Mesenchymal stem cell (in vitro differentiated cells and primary cell): ENCODE measurements around the gene RSF1.

Experiments
- DNase-seq: peaks from one replicate; pipeline ENCODE4 v3.0.0-alpha.2; 2013
- H2AFZ ChIP-seq: one replicate; pipeline ENCODE4 v1.6.1; 2013; ENCODE audit warnings: low read depth, mild to moderate bottlenecking, control low read depth, inconsistent platforms, low read length, moderate library complexity
- H2AK5ac ChIP-seq: 2 replicates; pipeline ENCODE4 v1.6.1; 2013; ENCODE audit warnings: low read length, moderate library complexity, mild to moderate bottlenecking, inconsistent platforms; ENCODE audit not compliant: severe bottlenecking
- H2BK120ac ChIP-seq: one replicate; pipeline ENCODE4 v1.6.1; 2013; ENCODE audit warnings: low read depth, mild to moderate bottlenecking, inconsistent platforms, low read length, moderate library complexity
- H2BK12ac ChIP-seq, 2 experiments: one replicate each; pipeline ENCODE4 v1.6.1; 2013; ENCODE audit warnings: inconsistent platforms in 2 of 2, low read length in 2 of 2, mild to moderate bottlenecking in 2 of 2, moderate library complexity in 2 of 2, control low read depth in 1 of 2
- H2BK15ac ChIP-seq: one replicate; pipeline ENCODE4 v1.6.1; 2013; ENCODE audit warnings: mild to moderate bottlenecking, low read depth, inconsistent platforms; ENCODE audit not compliant: poor library complexity, severe bottlenecking
- H2BK5ac ChIP-seq: 2 replicates; pipeline ENCODE4 v1.6.1; 2013; ENCODE audit warnings: low read depth, mild to moderate bottlenecking, low read length, control low read depth, inconsistent platforms; ENCODE audit not compliant: poor library complexity, severe bottlenecking
- H3K14ac ChIP-seq, 2 experiments: one replicate each; pipeline ENCODE4 v1.6.1; 2013; ENCODE audit warnings: inconsistent platforms in 2 of 2, low read length in 2 of 2, control low read depth in 1 of 2, mild to moderate bottlenecking in 1 of 2, moderate library complexity in 1 of 2
- H3K18ac ChIP-seq, 2 experiments: one replicate each; pipeline ENCODE4 v1.6.1; 2013; ENCODE audit warnings: inconsistent platforms in 2 of 2, low read length in 2 of 2, control low read depth in 1 of 2, low read depth in 1 of 2, mild to moderate bottlenecking in 1 of 2
- H3K23ac ChIP-seq, 2 experiments: one replicate each; pipeline ENCODE4 v1.6.1; 2013; ENCODE audit warnings: inconsistent platforms in 2 of 2, low read length in 2 of 2, mild to moderate bottlenecking in 2 of 2, moderate library complexity in 2 of 2, control low read depth in 1 of 2
- H3K27ac ChIP-seq: 2 replicates; pipeline ENCODE4 v1.5.1; 2013; ENCODE audit warnings: mild to moderate bottlenecking, moderate library complexity, low read length, control low read depth, inconsistent platforms; ENCODE audit not compliant: poor library complexity, severe bottlenecking
- H3K27me3 ChIP-seq, 2 experiments: 2 replicates each; pipeline versions ENCODE4 v1.6.1 to v1.7.0; 2013; ENCODE audit warnings: low read length in 2 of 2, mild to moderate bottlenecking in 2 of 2, moderate library complexity in 2 of 2, control low read depth in 1 of 2, inconsistent platforms in 1 of 2; ENCODE audit not compliant: control insufficient read depth in 1 of 2, insufficient read depth in 1 of 2
- H3K36me3 ChIP-seq, 2 experiments: 2 replicates each; pipeline versions ENCODE4 v1.6.1 to v1.7.0; 2013; ENCODE audit warnings: low read length in 2 of 2, control low read depth in 1 of 2, inconsistent platforms in 1 of 2, low read depth in 1 of 2, mild to moderate bottlenecking in 1 of 2; ENCODE audit not compliant: insufficient read depth in 2 of 2, control insufficient read depth in 1 of 2
- H3K4ac ChIP-seq, 2 experiments: one replicate each; pipeline ENCODE4 v1.6.1; 2013; ENCODE audit warnings: inconsistent platforms in 2 of 2, low read length in 2 of 2, mild to moderate bottlenecking in 2 of 2, moderate library complexity in 2 of 2, control low read depth in 1 of 2, low read depth in 1 of 2
- H3K4me1 ChIP-seq: 2 replicates; pipeline ENCODE4 v1.6.1; 2013; ENCODE audit warnings: low read depth, low read length, control low read depth; ENCODE audit not compliant: control insufficient read depth, insufficient read depth
- H3K4me2 ChIP-seq: 2 replicates; pipeline ENCODE4 v1.6.1; 2013; ENCODE audit warnings: low read length, mild to moderate bottlenecking, inconsistent platforms; ENCODE audit not compliant: poor library complexity, severe bottlenecking
- H3K4me3 ChIP-seq, 2 experiments: 2 replicates each; pipeline versions ENCODE4 v1.5.1 to v1.7.0; 2013; ENCODE audit warnings: low read length in 2 of 2, mild to moderate bottlenecking in 2 of 2, control low read depth in 1 of 2, low read depth in 1 of 2; ENCODE audit not compliant: insufficient read depth in 1 of 2
- H3K79me1 ChIP-seq: replicated peaks from 2 replicates; pipeline ENCODE4 v1.6.1; 2013; ENCODE audit warnings: mild to moderate bottlenecking, control low read depth, low read length, inconsistent platforms; ENCODE audit not compliant: poor library complexity, severe bottlenecking
- H3K9ac ChIP-seq: 2 replicates; pipeline ENCODE4 v1.7.0; 2013; ENCODE audit warnings: mild to moderate bottlenecking, low read length, moderate library complexity
- H3K9me3 ChIP-seq: 2 replicates; pipeline ENCODE4 v1.7.0; 2013; ENCODE audit warnings: mild to moderate bottlenecking, low read length; ENCODE audit not compliant: control insufficient read depth
- H4K8ac ChIP-seq: one replicate; pipeline ENCODE4 v1.6.1; 2013; ENCODE audit warnings: inconsistent platforms, mild to moderate bottlenecking, low read length, moderate library complexity
- H4K91ac ChIP-seq: one replicate; pipeline ENCODE4 v1.6.1; 2013; ENCODE audit warnings: mild to moderate bottlenecking, low read length, inconsistent platforms
- WGBS: methylation state at CpG from one replicate; pipeline ENCODE4 v1.1.7; 2013; ENCODE audit warnings: mixed read lengths; 5-methylcytosine and 5-hydroxymethylcytosine counted together

Gene RSF1

DNA sequence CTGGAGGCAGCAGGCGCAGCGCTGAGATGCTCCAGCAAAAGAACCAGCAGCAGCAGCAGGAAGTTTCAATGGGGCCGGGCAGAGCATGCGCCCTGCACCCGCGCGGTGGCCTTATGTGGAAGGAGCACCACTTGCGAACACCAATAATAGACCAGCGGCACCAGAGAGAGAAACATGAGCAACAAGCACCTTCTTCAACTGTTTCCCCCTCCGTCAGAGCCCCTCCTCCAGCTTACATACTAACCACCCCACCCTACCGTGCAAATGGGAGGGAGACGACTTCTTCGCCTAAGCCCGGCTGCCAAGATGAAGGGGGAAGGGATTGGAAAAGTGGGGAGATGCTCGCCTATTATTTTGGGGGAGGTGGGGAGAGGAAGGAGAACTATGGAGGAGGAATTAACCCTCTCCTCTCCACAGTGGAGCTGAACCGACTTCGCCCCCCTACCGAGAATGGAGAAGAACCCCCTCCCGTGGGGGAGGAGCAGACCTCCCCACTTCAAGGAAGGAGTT, 1.1 kb downstream of the RSF1 start:
- Histone ChIP-seq H2AK5ac (peak overlapping the region; percentile 46), H2BK12ac (no peak overlapping the region), H3K9me3 (no peaks in the 10 kb centered on the region), H3K4me1 (peaks cover 9% of the 10 kb centered on the region), H4K8ac (peak overlapping the region; percentile 5), H3K27ac (peak overlapping the region; percentile 94), H2AFZ (peak overlapping the region; percentile 10), H3K36me3 (no peaks in the 10 kb centered on the region), H3K4me3 (peak overlapping the region; percentile 88 to 100), H3K14ac (peak overlapping the region in 1 of 2 experiments; percentile 18), H4K91ac (no peak overlapping the region), H3K23ac (peak overlapping the region in 1 of 2 experiments; percentile 70), H2BK120ac (peak overlapping the region; percentile 95), H3K4me2 (peak overlapping the region; percentile 80), H3K4ac (peak overlapping the region in 1 of 2 experiments; percentile 98), H3K27me3 (no peaks in the 10 kb centered on the region), H2BK5ac (peak overlapping the region; percentile 99), H3K9ac (peak overlapping the region; percentile 94), H3K18ac (peak overlapping the region in 1 of 2 experiments; percentile 92), H2BK15ac (no peak overlapping the region), H3K79me1 (peaks cover 2% of the 10 kb centered on the region)
- WGBS, result 0% methylated on average over 13 of the region's 19 CpGs
- peak; percentile 94 for DNase-seq

DNA sequence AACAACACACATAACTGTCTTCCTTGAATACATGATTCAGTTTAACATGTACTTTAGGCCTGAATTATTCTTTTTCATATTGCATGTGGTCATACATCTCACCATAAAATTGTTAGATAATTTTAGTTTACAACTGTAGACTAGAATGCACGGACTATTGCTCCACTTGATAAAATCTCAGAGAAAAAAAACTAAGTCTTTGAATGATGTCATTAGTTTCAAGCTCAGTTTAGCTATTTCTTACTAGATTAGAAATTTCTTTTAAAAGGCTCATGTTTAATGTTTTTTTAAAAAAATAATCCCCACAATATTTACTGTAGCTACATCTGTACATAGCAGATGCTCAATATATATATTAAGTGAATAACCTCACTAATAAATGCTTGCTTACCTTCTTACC, 5.1 kb downstream of the RSF1 start:
- Histone ChIP-seq H2BK120ac (no peak overlapping the region), H3K4me1 (peaks cover 3% of the 10 kb centered on the region), H3K9me3 (no peaks in the 10 kb centered on the region), H3K18ac (no peak overlapping the region), H3K36me3 (peaks cover 7 to 24% of the 10 kb centered on the region in 2 experiments), H3K14ac (no peak overlapping the region), H3K4me2 (no peak overlapping the region), H2BK5ac (no peak overlapping the region), H3K27ac (no peak overlapping the region), H2BK12ac (no peak overlapping the region), H3K4me3 (no peak overlapping the region), H3K9ac (no peak overlapping the region), H2BK15ac (no peak overlapping the region), H4K8ac (no peak overlapping the region), H2AK5ac (no peak overlapping the region), H2AFZ (no peak overlapping the region), H4K91ac (no peak overlapping the region), H3K23ac (no peak overlapping the region), H3K4ac (no peak overlapping the region), H3K79me1 (no peaks in the 10 kb centered on the region), H3K27me3 (no peaks in the 10 kb centered on the region)
- DNase-seq, result no peak
- whole genome bisulfite sequencing, result no CpG with 5 or more reads among the region's 1 CpG

DNA sequence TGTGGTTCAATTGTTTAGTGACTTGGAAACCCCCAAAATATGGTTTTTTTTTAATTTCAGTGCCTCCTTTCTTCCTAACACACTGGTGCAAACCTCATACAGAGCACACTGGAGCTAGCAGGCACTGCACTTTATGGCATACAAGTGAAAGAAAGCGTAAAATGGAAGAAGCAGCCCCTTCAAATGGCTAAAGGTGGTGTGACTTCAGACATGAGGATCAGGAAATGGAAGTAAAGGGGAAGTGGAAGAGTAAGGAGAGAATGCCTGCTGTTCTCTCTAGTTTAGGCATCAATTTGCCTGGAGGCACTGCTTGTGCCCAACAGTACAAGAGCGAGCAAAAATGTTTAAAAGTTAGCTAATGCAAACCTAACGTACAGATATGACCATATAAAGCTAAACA, 5.7 kb downstream of the RSF1 start:
- H3K9ac ChIP-seq, result no peak overlapping the region
- no peak overlapping the region for H2AK5ac ChIP-seq
- peaks cover 3% of the 10 kb centered on the region for H3K4me1 ChIP-seq
- no peak overlapping the region for H2BK15ac ChIP-seq
- no peak overlapping the region for H3K14ac ChIP-seq
- H2BK12ac ChIP-seq, result no peak overlapping the region
- H3K4ac ChIP-seq, result no peak overlapping the region
- H3K9me3 ChIP-seq, result no peaks in the 10 kb centered on the region
- H3K36me3 ChIP-seq, result peaks cover 7 to 26% of the 10 kb centered on the region in 2 experiments
- H2BK5ac ChIP-seq, result no peak overlapping the region
- no peak overlapping the region for H2BK120ac ChIP-seq
- no peak overlapping the region for H3K18ac ChIP-seq
- H3K4me3 ChIP-seq, result no peak overlapping the region
- no peaks in the 10 kb centered on the region for H3K79me1 ChIP-seq
- no peak overlapping the region for H3K4me2 ChIP-seq
- H4K8ac ChIP-seq, result no peak overlapping the region
- 100% methylated on average over 2 of the region's 3 CpGs for WGBS
- H3K27ac ChIP-seq, result no peak overlapping the region
- no peak overlapping the region for H4K91ac ChIP-seq
- no peak overlapping the region for H2AFZ ChIP-seq
- no peak overlapping the region for H3K23ac ChIP-seq
- DNase-seq, result no peak
- H3K27me3 ChIP-seq, result no peaks in the 10 kb centered on the region

DNA sequence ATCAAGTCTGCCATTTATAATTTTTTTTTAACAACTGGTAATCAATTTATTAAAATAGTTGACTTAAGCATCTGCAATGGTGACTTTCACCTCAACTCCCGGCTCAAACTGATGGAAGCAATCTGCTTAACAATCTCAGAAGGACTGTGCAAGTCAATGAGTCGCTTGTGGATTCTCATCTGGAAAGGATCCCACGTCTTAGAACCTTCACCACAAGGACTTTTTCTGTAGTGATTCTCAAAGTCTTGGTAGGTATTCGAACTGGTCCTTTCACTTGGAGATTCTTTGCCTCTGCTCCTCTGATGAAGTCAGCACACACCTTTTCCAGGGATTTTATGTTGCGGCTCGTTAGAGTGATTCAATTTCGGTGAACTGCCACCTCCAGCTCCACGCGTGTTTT, 7.3 kb downstream of the RSF1 start:
- Histone ChIP-seq H2BK12ac (no peak overlapping the region), H2AFZ (no peak overlapping the region), H3K9me3 (no peaks in the 10 kb centered on the region), H3K27ac (no peak overlapping the region), H3K18ac (no peak overlapping the region), H3K27me3 (no peaks in the 10 kb centered on the region), H3K14ac (no peak overlapping the region), H4K91ac (no peak overlapping the region), H4K8ac (no peak overlapping the region), H3K4ac (no peak overlapping the region), H3K9ac (no peak overlapping the region), H3K4me1 (no peaks in the 10 kb centered on the region), H2BK15ac (no peak overlapping the region), H2BK120ac (no peak overlapping the region), H2AK5ac (no peak overlapping the region), H2BK5ac (no peak overlapping the region), H3K79me1 (no peaks in the 10 kb centered on the region), H3K23ac (no peak overlapping the region), H3K4me2 (no peak overlapping the region), H3K36me3 (peaks cover 7 to 26% of the 10 kb centered on the region in 2 experiments), H3K4me3 (no peak overlapping the region)
- WGBS, result 97% methylated on average over 9 of the region's 9 CpGs
- DNase-seq, result no peak
